Hepatocyte (in vitro differentiated cells): ENCODE results near the gene HS2ST1.

Experiments
- EZH2 ChIP-seq: fragments of 200-600 bp; sonication (generic); IDR thresholded peaks from 2 replicates; pipeline ENCODE4 v1.6.1; 2016; ENCODE audit warnings: antibody characterized with exemption, mild to moderate bottlenecking, borderline replicate concordance
- EZH2phosphoT487 ChIP-seq: fragments of 200-600 bp; sonication (generic); IDR thresholded peaks from one replicate; pipeline ENCODE4 v1.6.1; 2018; ENCODE audit warnings: antibody characterized with exemption, mild to moderate bottlenecking, low read depth, moderate library complexity; ENCODE audit not compliant: unreplicated experiment, severe bottlenecking
- TF ChIP-seq, protein P1 (sequence below): fragments of 200-600 bp; sonication (generic); IDR thresholded peaks from 2 replicates; pipeline ENCODE4 v1.5.1; 2016; ENCODE audit warnings: antibody characterized with exemption, mild to moderate bottlenecking; ENCODE audit not compliant: poor library complexity

DNA sequence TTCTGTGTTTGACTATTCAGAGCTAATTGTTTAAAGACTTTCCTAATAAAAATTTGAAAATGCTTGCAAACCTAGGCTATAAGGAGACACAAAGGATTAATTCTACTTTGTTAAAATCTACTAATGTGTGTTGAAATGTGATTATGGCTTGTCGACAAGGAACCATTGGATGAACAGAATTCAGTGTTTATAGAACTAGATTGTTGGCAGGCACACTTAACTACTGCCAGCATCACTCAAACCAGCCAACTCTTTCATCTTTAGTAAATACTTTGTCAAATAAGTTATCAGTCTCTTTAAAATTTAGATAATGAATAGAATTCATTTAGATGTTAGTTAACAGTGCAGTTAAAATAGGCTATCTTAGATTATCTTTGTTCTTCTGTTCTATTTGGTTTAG lies 27.6 kb downstream of the HS2ST1 start:
- TF ChIP-seq, protein P1, sequence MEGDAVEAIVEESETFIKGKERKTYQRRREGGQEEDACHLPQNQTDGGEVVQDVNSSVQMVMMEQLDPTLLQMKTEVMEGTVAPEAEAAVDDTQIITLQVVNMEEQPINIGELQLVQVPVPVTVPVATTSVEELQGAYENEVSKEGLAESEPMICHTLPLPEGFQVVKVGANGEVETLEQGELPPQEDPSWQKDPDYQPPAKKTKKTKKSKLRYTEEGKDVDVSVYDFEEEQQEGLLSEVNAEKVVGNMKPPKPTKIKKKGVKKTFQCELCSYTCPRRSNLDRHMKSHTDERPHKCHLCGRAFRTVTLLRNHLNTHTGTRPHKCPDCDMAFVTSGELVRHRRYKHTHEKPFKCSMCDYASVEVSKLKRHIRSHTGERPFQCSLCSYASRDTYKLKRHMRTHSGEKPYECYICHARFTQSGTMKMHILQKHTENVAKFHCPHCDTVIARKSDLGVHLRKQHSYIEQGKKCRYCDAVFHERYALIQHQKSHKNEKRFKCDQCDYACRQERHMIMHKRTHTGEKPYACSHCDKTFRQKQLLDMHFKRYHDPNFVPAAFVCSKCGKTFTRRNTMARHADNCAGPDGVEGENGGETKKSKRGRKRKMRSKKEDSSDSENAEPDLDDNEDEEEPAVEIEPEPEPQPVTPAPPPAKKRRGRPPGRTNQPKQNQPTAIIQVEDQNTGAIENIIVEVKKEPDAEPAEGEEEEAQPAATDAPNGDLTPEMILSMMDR = no peak
- no peak for TF ChIP-seq EZH2
- no peak for TF ChIP-seq EZH2phosphoT487
